Caco-2 (cell line): ENCODE measurements around the gene TGFB3. TPM values are rescaled to one million over a fixed set of nuclear protein-coding genes. Genes with fewer than 3 reads are reported as not detected.

Experiments
- BruUV-seq: library from RNA; stranded (reverse); fragments of 400-500 nt; replicated peaks from 2 replicates; lab custom pipeline; 2021; lab: Mats Ljungman, UMichigan
- CTCF ChIA-PET: fragments of 300-600 bp; sonication (Branson Sonifier 250); formaldehyde crosslinking; loops from one replicate; lab custom pipeline; 2022; ENCODE audit warnings: antibody characterized with exemption; lab: Charles Lee
- POLR2A ChIA-PET: fragments of 300-600 bp; sonication (Branson Sonifier 250); formaldehyde crosslinking; loops from one replicate; lab custom pipeline; 2022; ENCODE audit warnings: antibody characterized with exemption; lab: Charles Lee
- DNase-seq, 2 experiments: peaks; one replicate each; pipeline versions ENCODE4 v3.0.0 to v3.0.0-alpha.2; 2020 to 2022
- H3K27me3 ChIP-seq: replicated peaks from 2 replicates; pipeline ENCODE4 v1.6.0; 2011; ENCODE audit warnings: low read length; ENCODE audit not compliant: control insufficient read depth, insufficient read depth
- H3K36me3 ChIP-seq: 2 replicates; pipeline ENCODE4 v1.5.1; 2011; ENCODE audit warnings: low read length; ENCODE audit not compliant: control insufficient read depth, insufficient read depth
- H3K4me1 ChIP-seq: fragments of 250-450 bp; sonication (Bioruptor Pico); 2 replicates; pipeline ENCODE4 v1.5.1; 2020; ENCODE audit warnings: mild to moderate bottlenecking
- H3K4me3 ChIP-seq: 2 replicates; pipeline ENCODE4 v1.5.1; 2011; ENCODE audit warnings: low read depth, mild to moderate bottlenecking, control low read depth, low read length
- H3K9me3 ChIP-seq: fragments of 250-450 bp; sonication (Bioruptor Pico); 2 replicates; pipeline ENCODE4 v1.5.1; 2020; ENCODE audit warnings: mild to moderate bottlenecking, moderate library complexity
- H3K27ac Mint-ChIP-seq: one replicate; pipeline ENCODE4 v1.8.0; 2022; ENCODE audit warnings: mixed read lengths; ENCODE audit not compliant: unreplicated experiment
- H3K27me3 Mint-ChIP-seq: one replicate; pipeline ENCODE4 v1.8.0; 2022; ENCODE audit warnings: mixed read lengths; ENCODE audit not compliant: insufficient read depth, unreplicated experiment
- H3K36me3 Mint-ChIP-seq: one replicate; pipeline ENCODE4 v1.8.0; 2022; ENCODE audit warnings: mild to moderate bottlenecking, mixed read lengths; ENCODE audit not compliant: insufficient read depth, unreplicated experiment
- H3K4me1 Mint-ChIP-seq: one replicate; pipeline ENCODE4 v1.8.0; 2022; ENCODE audit warnings: low read depth, mixed read lengths; ENCODE audit not compliant: unreplicated experiment
- H3K4me3 Mint-ChIP-seq: one replicate; pipeline ENCODE4 v1.8.0; 2022; ENCODE audit warnings: mild to moderate bottlenecking, moderate library complexity, mixed read lengths; ENCODE audit not compliant: unreplicated experiment
- H3K9me3 Mint-ChIP-seq: one replicate; pipeline ENCODE4 v1.8.0; 2022; ENCODE audit warnings: mixed read lengths; ENCODE audit not compliant: unreplicated experiment
- CTCF ChIP-seq, 2 experiments: fragments of 200-600 bp in 1 of 2; IDR thresholded peaks; 1 replicate in 1 of 2; 2 replicates in 1 of 2; pipeline versions ENCODE4 v1.5.1 to v1.8.0; 2011 to 2022; ENCODE audit warnings: antibody characterized with exemption in 1 of 2, control low read depth in 1 of 2, inconsistent platforms in 1 of 2, low read depth in 1 of 2, low read length in 1 of 2, mild to moderate bottlenecking in 1 of 2, moderate library complexity in 1 of 2; ENCODE audit not compliant: insufficient read depth in 1 of 2, severe bottlenecking in 1 of 2, unreplicated experiment in 1 of 2
- intact Hi-C: fragments of 100-400 bp; cut with micrococcal nuclease; formaldehyde crosslinking; loops from one replicate; pipeline ENCODE4 v1.10.0; 2022; ENCODE audit not compliant: unreplicated experiment
- total RNA-seq: library from RNA; stranded (reverse); gene quantifications from 2 replicates; pipeline ENCODE4 v1.2.3, GENCODE V29; 2022

Gene TGFB3
- total RNA-seq, 1 experiment from 2014 or later: 10.2 TPM

DNA sequence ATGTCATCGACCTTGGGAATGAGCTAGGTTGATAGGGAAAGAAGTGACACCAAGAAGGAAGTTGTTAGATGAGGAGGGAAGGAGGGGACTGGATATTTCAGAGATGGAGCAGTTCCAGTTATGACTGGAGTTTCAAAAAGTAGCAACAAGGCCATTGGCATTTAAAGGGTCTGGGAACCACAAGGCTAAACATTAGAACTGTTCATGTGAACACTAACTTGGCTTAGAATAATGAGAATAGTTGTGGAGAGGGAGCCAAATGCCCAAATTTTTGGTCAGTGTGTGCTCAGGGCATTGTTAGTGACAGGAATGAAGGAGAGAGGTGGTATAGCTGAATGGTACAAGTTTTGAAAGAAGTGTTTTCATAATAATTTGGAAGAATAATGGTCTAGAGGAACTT lies 20.6 kb upstream of the TGFB3 start:
- no peak overlapping the region for H3K4me3 ChIP-seq
- H3K27me3 Mint-ChIP-seq: no peaks in the 10 kb centered on the region
- BruUV-seq: no TSS peak
- no peak for DNase-seq
- no peak overlapping the region for H3K27ac Mint-ChIP-seq
- H3K4me3 Mint-ChIP-seq: no peak overlapping the region
- no peak for TF ChIP-seq CTCF (IDR thresholded peaks at IDR 0.05; ENCODE audit: insufficient read depth in 1 of 2, low read depth in 1 of 2, low read length in 1 of 2, severe bottlenecking in 1 of 2, unreplicated experiment in 1 of 2)
- H3K36me3 Mint-ChIP-seq: peaks cover 18% of the 10 kb centered on the region
- no peaks in the 10 kb centered on the region for H3K4me1 ChIP-seq
- H3K9me3 ChIP-seq: peaks cover 13% of the 10 kb centered on the region
- peaks cover 23% of the 10 kb centered on the region for H3K9me3 Mint-ChIP-seq
- no peaks in the 10 kb centered on the region for H3K36me3 ChIP-seq
- ChIA-PET CTCF (no interaction called here), POLR2A (no interaction called here)
- no peaks in the 10 kb centered on the region for H3K27me3 ChIP-seq
- no peaks in the 10 kb centered on the region for H3K4me1 Mint-ChIP-seq
- intact Hi-C loops: no loop called here

GRCh38 chr14:75999511-76000190 lies 17.9 kb upstream of the TGFB3 start:
- H3K4me1 ChIP-seq: no peaks in the 10 kb centered on the region
- ChIA-PET POLR2A (no interaction called here), CTCF (no interaction called here)
- Mint-ChIP-seq H3K4me1 (no peaks in the 10 kb centered on the region), H3K36me3 (peaks cover 7% of the 10 kb centered on the region), H3K9me3 (peaks cover 17% of the 10 kb centered on the region), H3K27me3 (no peaks in the 10 kb centered on the region), H3K27ac (no peak overlapping the region), H3K4me3 (no peak overlapping the region)
- intact Hi-C loops: no loop called here
- no peak for DNase-seq
- peaks cover 9% of the 10 kb centered on the region for H3K9me3 ChIP-seq
- TF ChIP-seq CTCF (IDR thresholded peaks at IDR 0.05; ENCODE audit: insufficient read depth in 1 of 2, low read depth in 1 of 2, low read length in 1 of 2, severe bottlenecking in 1 of 2, unreplicated experiment in 1 of 2): no peak
- H3K36me3 ChIP-seq: no peaks in the 10 kb centered on the region
- no peaks in the 10 kb centered on the region for H3K27me3 ChIP-seq
- BruUV-seq: no TSS peak
- H3K4me3 ChIP-seq: no peak overlapping the region

DNA sequence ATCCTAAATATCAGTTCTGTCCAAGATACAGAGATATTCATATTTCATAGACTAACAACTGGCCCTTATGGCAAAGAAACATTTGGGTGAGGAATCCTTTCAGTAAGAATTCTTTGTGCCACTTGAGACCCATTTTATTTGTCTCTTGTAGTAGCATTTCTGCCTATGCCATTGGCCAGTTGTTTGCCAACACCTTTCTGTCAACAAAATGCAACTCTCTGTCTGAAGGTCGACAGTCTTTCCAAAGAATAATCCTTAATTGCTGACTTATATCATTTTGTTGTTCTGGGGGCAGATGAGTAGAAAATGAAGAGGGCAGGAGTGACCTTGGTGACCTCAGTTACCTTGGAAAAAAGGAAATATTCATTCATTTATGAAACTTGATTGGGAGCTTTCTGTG lies 14.7 kb upstream of the TGFB3 start:
- no peak for DNase-seq
- H3K4me3 ChIP-seq: no peak overlapping the region
- peaks cover 4% of the 10 kb centered on the region for H3K36me3 Mint-ChIP-seq
- no TSS peak for BruUV-seq
- no peaks in the 10 kb centered on the region for H3K36me3 ChIP-seq
- H3K27ac Mint-ChIP-seq: no peak overlapping the region
- no peaks in the 10 kb centered on the region for H3K9me3 Mint-ChIP-seq
- no peak for TF ChIP-seq CTCF (IDR thresholded peaks at IDR 0.05; ENCODE audit: insufficient read depth in 1 of 2, low read depth in 1 of 2, low read length in 1 of 2, severe bottlenecking in 1 of 2, unreplicated experiment in 1 of 2)
- intact Hi-C loops: no loop called here
- H3K4me3 Mint-ChIP-seq: no peak overlapping the region
- H3K4me1 ChIP-seq: no peaks in the 10 kb centered on the region
- H3K4me1 Mint-ChIP-seq: no peaks in the 10 kb centered on the region
- no peaks in the 10 kb centered on the region for H3K27me3 Mint-ChIP-seq
- CTCF ChIA-PET: no interaction called here
- POLR2A ChIA-PET: no interaction called here
- no peaks in the 10 kb centered on the region for H3K27me3 ChIP-seq
- no peaks in the 10 kb centered on the region for H3K9me3 ChIP-seq
